Stimulated activated CD4-positive, alpha-beta T cell treated with anti-CD3 and anti-CD28 coated beads, Interleukin-1b, Interleukin-23, amount 100 ng/mL, for 4 hours (primary cell): Measurements from ENCODE around the gene PNPT1.
"Not testable (repeated sequence)": the region's sequence is repeated elsewhere in the genome, so short reads cannot be mapped to it uniquely, and the experiment has no call there.

Experiments
- DNase-seq, 2 donors: peaks; one replicate each; pipeline ENCODE4 v3.0.0-alpha.2; 2020; ENCODE audit warnings: low read depth in 2 of 2

The PNPT1 gene

DNA sequence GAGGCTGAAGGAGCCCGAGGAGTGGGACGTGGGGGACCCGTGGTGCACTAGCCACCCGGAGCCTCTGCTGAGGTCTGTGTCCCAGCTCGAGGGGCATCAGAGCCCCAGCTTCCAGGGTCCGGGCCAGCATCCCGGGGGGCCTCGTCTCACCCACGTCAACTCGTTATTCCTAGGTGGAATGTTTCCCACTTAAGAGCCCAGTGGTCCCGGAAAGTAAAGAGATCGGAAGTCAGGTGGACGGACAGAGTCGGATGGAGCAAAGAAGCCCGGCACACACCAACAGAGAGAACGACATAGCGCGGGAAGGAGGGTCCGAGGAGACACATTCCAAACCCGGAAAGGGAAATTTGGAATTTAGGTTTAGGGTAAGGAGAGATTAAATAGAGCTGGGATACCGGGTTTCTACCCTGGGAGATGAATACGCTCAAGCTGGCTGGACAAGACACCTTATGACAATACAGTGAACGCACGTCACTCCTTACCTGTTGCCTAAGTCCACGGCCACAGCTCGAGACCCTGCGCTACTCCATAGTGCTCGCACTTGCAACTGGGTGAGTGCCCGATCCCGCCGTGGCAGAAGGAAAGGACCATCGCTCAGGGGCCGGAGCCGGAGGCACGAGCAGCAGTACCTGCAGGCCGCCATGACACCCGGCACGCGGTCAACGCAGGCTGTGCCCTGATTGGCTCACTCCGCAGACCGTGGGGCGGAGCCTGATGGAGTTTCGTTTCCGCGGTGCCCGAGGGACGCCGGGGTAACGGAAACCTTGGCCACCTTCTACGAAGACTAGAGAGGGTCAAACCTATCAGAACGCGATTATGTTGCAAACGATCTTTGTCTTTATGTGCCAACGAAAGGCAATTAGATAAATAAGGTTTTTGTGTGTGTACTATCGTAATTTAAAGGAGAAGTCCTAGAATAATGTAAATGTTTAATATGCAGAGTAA lies at the start of gene PNPT1:
TSS of gene PNPT1 (minus strand) at position 664 of the 945 bp plus-strand sequence. CDS start at position 643, 21 bp downstream.
- peak; percentile 85 for DNase-seq

DNA sequence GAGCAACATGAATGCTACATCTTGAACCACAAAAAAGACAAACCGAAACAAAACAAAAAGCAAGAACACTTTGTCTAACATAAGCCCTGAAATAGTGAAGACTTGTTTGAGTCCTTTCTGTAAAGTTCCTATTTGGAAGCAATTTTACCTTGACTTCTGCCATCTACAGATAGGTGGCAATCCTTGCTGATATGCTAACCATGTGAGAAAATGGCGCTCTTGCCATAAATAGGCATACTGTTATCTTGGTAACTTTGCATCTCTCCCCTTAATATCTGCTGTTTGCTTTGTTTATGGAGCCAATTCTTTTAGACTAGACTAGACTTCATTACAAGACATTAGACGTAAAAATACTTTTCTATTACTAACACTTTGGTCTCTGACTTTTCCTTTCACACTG lies 49.4 kb upstream of the PNPT1 start:
- no peak for DNase-seq

DNA sequence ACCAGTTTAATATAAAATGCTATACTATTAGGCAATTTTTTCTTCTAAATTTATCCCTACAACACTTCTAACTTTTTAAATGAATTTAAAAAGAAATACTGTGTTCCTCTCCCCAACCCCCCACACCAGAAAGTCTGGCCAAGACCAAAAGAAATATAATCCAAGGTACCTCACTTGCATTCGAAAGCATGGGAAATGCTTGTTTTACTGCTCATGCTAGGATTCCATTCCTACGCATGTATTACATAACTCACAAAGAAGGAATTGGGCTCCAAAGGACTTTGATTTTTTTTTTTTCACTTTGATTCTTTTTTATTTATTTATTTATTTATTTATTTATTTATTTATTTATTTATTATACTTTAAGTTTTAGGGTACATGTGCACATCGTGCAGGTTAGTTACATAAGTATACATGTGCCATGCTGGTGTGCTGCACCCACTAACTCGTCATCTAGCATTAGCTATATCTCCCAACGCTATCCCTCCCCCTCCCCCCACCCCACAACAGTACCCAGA lies 42.4 kb upstream of the PNPT1 start:
- DNase-seq = not testable (repeated sequence)

DNA sequence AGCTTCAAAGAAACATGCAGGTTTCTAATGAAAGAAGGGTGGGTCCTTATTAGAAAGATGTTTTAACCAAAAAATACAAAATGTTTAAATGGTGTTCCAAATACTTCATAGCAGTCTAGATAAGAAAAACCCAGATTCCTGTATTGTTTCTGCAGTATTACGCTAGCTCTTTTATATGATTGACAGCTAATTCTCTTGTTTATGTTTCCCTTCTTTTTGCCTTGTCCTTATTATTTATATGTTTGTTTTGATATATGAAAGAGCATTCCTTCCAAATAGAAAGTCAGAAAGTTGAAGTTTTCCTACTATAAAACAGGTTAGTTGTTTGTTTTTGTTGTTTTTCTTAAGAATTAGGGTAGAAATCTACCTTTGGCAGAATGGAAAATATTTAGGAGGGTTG lies 41.1 kb upstream of the PNPT1 start:
- no peak for DNase-seq

DNA sequence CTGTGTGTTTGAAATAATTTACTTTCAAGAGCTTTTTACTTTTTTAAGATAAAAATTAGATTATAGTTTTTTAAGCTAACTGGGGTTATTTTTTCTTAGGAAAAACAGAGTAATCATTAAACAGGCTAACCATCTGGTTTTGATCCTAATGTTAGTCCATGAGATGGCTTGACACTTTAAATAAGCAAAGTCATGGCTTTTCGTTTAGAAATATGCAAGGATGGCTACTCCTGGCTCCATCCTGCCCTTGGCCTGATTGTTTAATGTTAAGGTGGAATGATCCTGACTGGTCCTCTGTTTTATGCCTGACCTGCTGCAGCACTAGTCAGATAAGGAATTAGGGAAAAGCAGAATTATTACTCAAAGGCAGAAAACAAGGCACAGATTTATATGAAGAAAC lies 39.7 kb upstream of the PNPT1 start:
- DNase-seq = no peak

DNA sequence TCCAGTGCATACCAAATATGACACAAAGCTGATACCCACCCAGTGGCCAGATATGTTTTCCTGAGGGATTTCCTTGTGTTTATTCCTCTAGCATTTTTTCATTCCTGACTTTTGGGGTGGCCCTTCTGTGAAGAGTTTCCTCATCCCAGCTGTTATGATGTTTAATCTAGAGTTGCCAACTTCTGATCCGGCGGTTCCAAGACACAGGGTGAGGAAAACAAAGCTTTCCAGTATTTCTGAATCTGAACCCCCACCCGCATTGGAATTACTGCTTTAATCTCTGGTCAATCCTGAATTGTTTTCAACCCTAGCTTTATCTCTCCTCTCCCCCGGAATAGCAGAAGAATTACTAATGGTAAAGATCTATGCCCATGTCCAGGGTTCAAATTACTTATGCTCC lies 39.2 kb upstream of the PNPT1 start:
- no peak for DNase-seq

DNA sequence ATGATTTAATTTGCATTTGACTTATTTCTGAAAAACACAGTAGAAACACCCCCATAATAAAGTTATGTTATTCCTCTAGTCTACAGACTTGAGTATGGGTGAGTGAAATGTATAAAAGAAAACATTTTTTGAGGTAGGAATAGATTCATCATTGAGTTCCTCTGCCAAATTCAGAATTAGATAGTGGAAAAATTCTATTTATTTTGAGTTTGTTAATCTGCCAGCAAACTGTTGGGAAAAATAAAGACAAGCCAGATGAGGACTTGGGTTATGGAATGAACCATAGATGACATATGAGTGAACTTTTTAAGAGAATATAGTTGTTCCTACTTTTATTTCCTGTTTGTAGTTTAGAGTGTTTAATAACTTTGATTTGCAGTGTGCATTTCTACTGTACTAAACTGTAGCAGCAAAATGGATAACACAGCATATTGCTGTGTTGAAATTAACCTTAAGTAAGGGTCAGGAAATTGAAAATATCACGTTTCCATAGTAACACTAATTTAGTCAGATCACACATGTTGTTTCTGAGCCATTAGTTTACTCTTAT lies 35.6 kb upstream of the PNPT1 start:
- DNase-seq = no peak

DNA sequence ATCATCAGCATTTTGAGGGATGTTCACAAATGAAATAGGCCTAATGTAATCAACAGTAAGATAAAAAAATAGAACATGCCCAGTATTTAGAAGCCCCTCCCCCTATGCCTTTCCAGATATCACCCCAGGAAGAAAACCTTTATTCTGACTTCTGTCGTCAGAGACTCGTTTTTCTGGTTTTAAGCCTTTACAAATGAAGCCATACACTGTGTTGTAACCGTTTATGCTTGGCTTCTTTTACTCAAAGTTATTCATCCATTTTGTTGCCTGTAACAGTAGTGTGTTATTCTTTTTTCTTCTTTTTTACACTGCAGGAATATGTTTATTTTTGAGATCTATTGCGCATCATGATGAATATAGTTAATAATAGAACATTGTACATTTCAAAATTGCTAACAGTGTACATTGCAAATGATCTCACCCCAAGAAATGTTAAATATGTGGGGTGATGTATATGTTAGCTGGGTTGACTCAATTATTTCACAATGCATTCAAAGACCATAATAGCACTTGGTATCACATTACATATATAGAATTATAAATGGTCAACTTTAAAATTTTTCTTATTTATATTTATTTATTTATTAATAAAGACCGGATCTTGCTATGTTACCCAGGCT lies 28.1 kb upstream of the PNPT1 start:
- DNase-seq = no peak

DNA sequence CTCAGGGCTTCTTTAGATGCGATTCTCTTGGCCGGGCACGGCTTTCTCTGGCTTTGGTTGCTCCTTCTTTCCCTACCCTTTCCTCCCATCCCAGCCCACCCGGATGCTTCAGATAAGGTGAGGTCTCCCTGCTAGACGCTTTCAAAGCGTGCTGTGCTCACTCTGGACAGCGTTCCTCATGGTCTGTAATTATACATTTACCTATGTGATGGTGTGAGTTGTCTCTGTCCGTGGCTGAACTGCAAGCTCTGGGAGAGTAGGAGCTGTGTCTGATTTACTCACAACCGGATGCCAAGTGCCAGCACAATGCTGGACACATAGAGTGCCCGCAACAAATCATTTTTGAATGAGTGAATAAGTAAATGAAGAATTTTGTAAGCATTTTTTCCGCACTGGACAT lies 26.8 kb upstream of the PNPT1 start:
- DNase-seq = no peak

DNA sequence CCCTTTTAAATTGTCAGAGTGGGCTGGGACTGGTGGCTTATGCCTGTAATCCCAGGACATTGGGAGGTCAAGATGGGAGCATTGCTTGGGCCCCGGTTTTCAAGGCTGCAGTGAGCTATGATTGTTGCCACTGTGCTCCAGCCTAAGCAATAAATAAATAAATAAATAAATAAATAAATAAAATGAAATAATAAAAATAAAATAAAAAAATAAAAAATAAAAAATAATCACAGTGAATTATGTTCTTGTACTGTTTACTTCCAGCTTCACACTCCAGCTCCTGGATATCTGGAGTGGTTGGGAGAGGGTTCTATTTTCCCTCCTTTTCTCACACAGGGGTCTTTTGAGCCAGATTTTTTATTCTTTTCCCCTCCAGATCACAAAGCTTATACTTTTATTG lies 26.2 kb upstream of the PNPT1 start:
- DNase-seq = no peak

DNA sequence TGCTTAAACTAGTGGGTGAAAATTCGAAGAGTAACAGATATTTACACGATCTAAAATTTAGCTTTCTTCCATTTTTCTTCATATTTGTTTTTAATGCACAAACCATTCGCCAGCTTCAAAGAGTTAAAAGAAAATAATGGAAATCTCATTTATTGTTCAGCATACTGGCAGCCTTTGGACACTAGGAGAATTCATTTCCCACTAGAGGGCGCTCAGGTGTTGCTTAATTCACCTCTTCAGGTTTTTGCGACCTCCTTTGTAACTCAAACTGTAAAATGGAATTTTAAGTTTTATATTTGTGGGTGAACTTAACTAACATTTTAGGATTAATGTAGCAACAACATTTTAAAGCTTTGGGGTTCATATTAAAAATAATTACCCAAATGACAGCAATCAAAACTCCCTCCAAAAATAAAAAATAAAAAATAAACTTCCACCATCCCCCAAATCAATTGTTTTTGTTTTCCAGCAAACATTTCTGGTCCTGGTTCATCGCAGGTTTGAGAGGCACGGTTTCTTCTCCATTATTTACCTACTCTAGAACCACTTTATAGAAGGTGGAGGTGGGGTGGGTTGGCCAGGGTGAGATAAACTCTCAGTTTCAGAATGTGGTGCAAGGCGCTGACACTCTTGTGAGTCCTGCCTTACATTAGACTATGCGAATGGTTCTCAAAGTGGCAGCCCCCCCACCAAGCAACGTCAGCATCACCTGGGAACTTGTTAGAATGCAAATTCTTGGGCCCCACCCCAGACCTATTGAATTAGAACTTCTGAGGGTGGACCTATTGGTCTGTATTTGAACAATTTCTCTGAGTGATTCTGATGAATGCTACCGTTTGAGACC lies 24.7 kb upstream of the PNPT1 start:
- DNase-seq = peak in 1 of 2 donors; percentile 31

DNA sequence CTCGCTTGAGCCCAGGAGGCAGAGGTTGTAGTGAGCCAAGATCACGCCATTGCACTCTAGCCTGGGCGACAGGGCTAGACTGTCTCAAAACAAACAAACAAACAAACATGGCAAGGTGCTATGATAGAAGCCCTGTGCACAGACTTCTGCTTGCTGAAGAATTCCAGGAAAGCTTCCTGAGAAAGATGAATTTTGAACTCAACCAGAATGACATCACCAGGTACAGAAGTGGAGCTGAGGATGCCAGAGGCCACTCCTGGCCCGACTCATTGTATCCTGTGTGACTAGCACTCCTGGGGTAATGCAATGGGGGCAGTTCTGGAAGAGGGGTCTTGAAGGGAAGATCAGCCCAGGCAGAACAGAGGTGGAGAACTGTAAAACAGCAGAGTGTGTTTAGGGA lies 22.0 kb upstream of the PNPT1 start:
- DNase-seq = no peak

DNA sequence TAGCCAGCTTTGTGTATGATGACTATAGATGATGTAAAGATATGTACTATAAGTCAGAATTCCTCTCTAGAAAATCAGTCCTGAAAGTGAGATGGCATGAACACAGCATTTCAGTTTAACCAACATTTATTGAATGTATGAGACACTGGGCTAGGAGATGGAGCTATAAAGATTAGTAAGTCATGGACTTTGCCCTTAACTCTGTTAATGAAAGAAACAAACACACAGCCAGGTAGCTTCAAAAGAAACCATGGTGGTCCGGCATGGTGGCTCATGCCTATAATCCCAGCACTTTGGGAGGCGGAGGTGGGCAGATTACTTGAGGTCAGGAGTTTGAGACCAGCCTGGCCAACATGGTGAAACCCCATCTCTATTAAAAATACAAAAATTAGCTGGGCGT lies 21.5 kb upstream of the PNPT1 start:
- DNase-seq = not testable (repeated sequence)

DNA sequence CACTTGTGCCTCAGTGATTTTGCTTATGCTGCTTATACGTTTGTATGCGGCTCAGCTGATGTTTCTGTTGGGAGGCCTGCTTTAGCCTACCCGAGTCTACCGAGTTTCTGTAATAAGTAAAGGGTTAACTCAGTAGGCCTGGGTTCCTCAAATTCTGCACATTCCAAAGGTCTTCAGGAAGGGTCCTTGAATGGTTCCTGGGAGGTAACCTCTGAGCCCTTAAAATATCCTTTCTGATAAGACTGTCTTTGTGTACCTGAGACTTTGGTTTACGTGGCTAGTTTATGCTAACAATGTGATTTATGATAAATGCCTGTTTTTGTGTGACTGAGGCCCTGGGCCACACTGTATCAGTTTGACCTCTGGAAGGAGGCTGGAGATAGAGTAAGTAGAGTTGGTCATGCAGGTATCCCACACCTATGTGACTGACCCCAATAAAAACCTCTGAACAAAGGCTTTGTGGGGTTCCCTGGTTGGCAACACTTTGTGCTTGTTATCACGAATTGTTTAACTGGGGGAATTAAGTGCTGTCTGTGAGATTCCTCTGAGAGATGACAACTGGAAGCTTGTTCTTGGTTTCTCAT lies 18.9 kb upstream of the PNPT1 start:
- DNase-seq = no peak

DNA sequence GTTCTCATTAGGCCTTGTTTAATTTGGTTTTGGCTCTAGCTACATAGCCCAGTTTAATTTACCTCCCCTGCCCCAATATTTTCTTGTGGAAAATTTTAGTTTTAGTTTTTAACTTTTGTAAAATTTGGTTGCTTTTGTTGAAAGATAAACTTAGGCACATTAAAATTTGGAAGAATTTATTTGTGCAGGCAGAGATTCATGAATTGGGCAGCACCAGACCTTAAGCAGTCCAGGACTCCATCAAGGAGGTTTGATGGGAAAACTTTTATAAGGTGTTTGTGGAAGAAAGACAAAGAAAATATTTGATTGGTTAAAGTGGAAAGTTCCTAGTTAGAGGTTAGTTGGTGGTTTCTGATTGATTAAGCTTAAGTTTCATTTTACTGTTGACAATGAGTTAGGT lies 16.4 kb upstream of the PNPT1 start:
- DNase-seq = no peak

DNA sequence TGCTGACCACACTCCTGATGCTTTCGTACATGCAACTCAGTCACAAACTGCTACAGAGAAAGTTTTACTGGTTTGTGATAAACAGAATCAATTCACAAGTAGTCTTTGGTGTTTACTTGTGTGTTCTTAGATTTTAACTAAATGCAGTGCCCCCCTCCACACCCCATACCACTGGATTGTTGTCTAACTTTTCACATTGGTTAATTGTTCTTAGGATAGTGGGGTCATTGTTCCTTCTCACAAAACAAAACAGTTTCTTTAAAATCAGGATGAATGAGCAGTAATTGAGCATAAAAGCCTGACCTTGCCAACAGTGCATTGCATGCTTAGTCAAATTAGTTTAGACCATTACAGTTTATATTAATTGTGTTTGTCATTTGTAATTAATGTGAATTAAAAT lies 14.1 kb upstream of the PNPT1 start:
- no peak for DNase-seq

DNA sequence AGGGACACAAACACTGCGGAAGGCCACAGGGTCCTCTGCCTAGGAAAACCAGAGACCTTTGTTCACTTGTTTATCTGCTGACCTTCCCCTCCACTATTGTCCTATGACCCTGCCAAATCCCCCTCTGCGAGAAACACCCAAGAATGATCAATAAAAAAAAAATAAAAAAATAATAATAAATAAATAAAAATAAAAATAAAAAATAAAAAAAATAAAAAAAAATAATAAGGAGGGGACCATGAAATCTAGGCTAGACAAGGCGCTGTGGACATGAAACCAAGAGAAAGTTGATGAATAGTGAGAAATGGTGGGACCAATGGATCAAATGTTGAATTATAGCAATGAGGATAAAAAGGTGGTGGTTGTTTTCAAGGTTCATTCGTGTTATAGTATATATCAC lies 12.6 kb upstream of the PNPT1 start:
- not testable (repeated sequence) for DNase-seq

DNA sequence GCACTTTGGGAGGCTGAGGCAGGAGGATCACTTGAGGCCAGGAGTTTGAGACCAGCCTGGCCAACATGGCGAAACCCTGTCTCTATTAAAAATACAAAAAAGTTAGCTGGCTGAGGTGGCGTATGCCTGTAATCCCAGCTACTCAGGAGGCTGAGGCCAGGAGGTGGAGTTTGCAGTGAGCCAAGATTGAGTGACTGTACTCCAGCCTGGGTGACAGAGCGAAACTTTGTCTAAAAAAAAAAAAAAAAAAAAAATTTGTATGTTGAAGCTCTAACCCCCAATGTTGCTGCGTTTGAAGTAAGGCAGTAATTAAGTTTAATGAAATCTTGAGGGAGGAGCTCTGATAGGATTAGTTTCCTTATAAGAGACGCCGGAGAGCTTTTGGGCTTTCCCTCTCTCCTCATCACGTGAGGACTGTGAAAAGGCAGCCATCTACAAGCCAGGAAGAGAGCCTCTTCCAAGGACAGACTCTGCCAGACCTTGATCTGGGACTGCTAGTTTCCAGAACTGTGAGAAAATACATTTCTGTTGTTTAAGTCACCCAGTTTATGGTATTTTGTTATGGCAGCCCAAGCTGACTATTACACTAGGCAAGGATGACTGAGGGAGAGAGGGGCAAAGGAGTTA lies 11.5 kb upstream of the PNPT1 start:
- no peak for DNase-seq

DNA sequence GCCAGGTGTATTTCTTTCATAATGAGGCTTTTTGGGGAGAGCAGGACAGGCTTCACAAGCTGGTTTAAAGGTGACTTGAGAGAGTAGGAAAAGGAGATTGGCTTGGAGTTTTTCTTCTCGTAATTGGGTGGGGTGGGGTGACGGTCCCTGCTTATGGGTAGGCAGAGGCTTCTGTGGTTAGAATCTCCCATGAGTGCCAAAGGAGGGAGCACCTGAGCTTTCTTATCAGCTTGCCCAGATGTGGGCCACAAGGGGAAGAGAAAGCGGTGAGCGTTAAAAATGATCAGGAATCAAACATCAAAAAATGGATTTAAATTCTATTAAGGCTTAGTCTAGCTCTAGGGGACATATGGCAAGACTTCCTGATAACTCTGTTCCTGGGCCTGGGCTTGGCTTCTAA lies 9.7 kb upstream of the PNPT1 start:
- no peak for DNase-seq

DNA sequence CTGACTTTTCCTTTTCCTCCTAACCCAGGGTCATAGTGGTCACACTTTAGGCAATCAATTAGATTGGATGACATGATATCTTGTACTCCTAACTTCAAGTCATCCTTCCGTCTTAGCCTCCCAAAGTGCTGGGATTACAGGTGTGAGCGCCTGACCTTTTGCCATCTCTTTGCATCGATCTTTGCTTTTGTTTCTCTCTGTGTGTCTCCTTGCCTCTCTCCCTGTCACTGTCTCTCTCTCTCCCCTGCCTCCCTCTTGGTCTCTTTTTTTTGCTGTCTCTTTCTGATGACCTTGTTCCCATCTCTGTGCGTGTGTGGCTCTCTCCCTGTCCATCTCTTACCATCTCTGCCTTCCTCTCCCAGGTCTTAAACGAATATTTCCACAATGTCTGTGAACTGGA lies 904 bp downstream of the PNPT1 start:
- DNase-seq = not testable (repeated sequence)

DNA sequence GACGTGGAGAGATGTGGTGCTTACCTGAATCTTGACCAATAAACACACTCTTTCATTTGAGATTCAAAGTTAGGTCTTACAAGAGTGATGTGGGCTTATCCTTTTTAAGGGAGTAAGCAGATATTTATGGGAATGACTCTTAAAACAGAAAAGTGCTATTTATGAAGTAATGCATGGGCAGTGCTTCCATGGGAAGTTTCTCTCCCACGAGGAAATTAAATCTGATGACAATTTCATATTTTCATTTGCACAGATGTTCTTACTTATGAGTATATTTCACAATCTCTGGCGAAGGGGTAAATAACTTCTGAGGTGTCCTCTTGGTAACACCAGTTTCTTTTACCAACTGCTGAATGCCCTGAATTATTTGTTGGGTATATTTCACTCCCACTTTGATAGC lies 21.0 kb downstream of the PNPT1 start:
- no peak for DNase-seq
